Measurements from ENCODE around the gene MACROD2.

Gene MACROD2

GRCh38 chr20:14470231-14470899, 475.0 kb downstream of the MACROD2 start:
- H3K9me3 ChIP-seq: no peaks in the 10 kb centered on the region
- no peaks in the 10 kb centered on the region for H3K4me1 ChIP-seq
- no peak for TF ChIP-seq Cebpa-rat (IDR thresholded peaks at IDR 0.05)
- H3K27ac ChIP-seq: no peak overlapping the region
- no peaks in the 10 kb centered on the region for H3K36me3 ChIP-seq
- H4K20me1 ChIP-seq: no peaks in the 10 kb centered on the region
- H3K4me2 ChIP-seq: no peak overlapping the region
- no peak overlapping the region for H3K9ac ChIP-seq
- H3K4me3 ChIP-seq: no peak overlapping the region
- H3K27me3 ChIP-seq: no peaks in the 10 kb centered on the region

DNA sequence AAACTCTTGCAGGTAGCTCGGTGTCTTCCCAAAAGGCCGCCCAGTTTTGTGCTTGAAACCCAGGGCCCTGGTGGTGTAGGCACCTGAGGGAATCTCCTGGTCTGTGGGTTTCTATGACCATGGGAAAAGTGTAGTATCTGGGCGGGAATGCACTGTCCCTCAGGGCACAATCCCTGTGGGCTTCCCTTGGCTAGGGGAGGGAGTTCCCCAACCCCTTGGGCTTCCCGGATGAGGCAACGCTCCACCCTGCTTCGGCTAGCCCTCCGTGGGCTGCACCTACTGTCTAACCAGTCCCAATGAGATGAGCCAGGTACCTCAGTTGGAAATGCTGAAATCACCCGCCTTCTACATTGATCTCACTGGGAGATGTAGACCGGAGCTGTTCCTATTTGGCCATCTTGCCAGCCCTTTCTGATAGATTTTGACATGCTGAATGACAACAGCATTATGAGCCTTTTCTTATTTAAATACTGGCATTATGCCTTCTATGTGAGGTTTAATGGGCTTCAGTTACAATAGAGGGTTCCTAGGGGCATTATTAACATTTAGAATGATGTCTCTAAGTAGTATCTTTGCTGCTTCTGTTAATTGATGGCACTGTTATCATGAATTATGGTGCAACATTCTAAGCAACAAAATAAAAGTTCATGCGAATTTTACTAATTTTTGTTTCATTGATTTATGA, 475.8 kb downstream of the MACROD2 start:
- H3K4me1 ChIP-seq: no peaks in the 10 kb centered on the region
- no peak for TF ChIP-seq Cebpa-rat (IDR thresholded peaks at IDR 0.05)
- H3K36me3 ChIP-seq: no peaks in the 10 kb centered on the region
- H3K27me3 ChIP-seq: no peaks in the 10 kb centered on the region
- no peak overlapping the region for H3K4me2 ChIP-seq
- H3K9me3 ChIP-seq: no peaks in the 10 kb centered on the region
- H3K4me3 ChIP-seq: no peak overlapping the region
- no peak overlapping the region for H3K9ac ChIP-seq
- no peaks in the 10 kb centered on the region for H4K20me1 ChIP-seq
- H3K27ac ChIP-seq: no peak overlapping the region

DNA sequence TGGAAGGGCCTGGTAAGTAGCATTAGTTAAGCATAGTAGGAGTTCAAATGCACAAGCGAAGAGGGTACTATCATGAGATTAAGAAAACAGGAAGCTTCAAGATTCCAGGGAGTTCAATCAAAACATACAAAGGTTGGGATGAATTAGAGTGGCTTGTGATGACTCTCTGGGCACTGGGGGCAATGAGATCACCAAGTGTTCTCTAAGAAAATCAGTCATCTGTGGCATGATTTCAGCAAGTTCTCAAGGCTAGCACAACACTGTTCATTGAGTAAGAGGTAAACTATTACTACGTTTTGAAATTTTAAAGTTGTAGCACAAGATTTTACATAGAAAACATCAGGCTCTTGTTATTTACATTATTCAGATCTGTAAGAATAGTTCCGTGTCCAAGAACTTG, 481.8 kb downstream of the MACROD2 start:
- no peaks in the 10 kb centered on the region for H3K27me3 ChIP-seq
- no peaks in the 10 kb centered on the region for H3K4me1 ChIP-seq
- no peaks in the 10 kb centered on the region for H3K36me3 ChIP-seq
- no peaks in the 10 kb centered on the region for H3K9me3 ChIP-seq
- no peak for TF ChIP-seq Cebpa-rat (IDR thresholded peaks at IDR 0.05)
- H3K27ac ChIP-seq: no peak overlapping the region
- no peak overlapping the region for H3K4me2 ChIP-seq
- no peaks in the 10 kb centered on the region for H4K20me1 ChIP-seq
- no peak overlapping the region for H3K4me3 ChIP-seq
- no peak overlapping the region for H3K9ac ChIP-seq

DNA sequence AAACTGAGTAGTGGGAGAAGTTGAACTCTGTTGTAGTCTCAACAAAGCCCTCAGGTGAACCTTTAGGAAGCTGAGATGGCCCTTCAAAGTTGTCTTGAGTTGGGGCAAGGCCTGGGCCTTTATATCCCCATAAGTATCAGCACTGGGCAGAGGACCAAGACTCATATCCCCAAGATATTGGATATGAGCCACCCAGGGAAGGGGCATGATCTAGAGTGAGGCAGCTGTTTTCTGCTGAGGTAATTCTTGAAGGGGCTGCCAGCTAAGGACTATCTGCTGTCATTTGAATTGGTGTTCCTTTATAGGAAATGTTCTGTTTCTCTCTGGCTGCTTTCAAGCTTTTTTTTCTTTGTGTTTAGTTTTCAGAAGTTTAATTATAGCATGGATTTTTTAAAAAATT, 482.8 kb downstream of the MACROD2 start:
- TF ChIP-seq Cebpa-rat (IDR thresholded peaks at IDR 0.05): no peak
- Histone ChIP-seq H3K36me3 (no peaks in the 10 kb centered on the region), H3K27ac (no peak overlapping the region), H3K9me3 (no peaks in the 10 kb centered on the region), H3K9ac (no peak overlapping the region), H3K27me3 (no peaks in the 10 kb centered on the region), H4K20me1 (no peaks in the 10 kb centered on the region), H3K4me3 (no peak overlapping the region), H3K4me2 (no peak overlapping the region), H3K4me1 (no peaks in the 10 kb centered on the region)

DNA sequence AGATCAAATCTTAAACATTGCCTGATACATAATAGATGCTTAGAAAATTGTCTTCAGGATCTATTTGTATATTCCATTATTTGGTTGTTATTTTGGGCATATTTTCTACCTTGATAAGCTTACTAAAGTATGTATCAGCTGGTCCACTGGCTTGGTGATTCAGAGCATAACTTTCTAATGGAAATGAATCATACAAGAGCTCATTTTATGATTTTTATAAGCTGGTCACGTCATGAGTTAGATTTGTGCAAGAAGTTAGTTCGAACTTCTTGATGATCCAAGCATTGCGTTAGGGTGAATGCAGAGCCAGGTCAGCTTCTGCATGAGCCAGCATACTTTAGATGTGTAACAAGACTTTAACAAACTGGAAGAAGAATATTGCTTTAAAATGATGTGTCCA, 486.5 kb downstream of the MACROD2 start:
- no peak overlapping the region for H3K27ac ChIP-seq
- no peak overlapping the region for H3K9ac ChIP-seq
- H3K4me2 ChIP-seq: no peak overlapping the region
- H3K36me3 ChIP-seq: no peaks in the 10 kb centered on the region
- H3K4me3 ChIP-seq: no peak overlapping the region
- no peaks in the 10 kb centered on the region for H4K20me1 ChIP-seq
- no peaks in the 10 kb centered on the region for H3K9me3 ChIP-seq
- no peak for TF ChIP-seq Cebpa-rat (IDR thresholded peaks at IDR 0.05)
- no peaks in the 10 kb centered on the region for H3K27me3 ChIP-seq
- no peaks in the 10 kb centered on the region for H3K4me1 ChIP-seq

DNA sequence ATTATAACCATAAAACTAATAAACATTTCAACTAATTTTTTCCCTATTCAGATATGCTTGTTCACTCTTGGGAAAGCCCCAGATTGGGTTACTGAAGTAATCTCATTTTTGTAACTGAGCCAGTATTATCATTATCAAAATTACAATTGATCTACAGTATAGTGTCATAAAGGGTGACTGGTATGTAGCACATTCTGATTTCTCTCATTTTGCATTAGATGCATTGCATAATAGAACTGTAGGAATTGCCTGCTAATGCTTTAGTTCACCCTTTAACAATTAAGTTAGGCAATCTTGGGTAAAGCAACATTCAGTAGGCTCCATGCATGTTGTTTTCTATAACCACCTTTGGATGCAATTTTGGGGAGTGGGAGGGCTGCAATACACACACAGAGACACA, 492.9 kb downstream of the MACROD2 start:
- H3K4me1 ChIP-seq: no peaks in the 10 kb centered on the region
- no peak overlapping the region for H3K27ac ChIP-seq
- no peaks in the 10 kb centered on the region for H4K20me1 ChIP-seq
- no peak for TF ChIP-seq Cebpa-rat (IDR thresholded peaks at IDR 0.05)
- no peaks in the 10 kb centered on the region for H3K36me3 ChIP-seq
- no peaks in the 10 kb centered on the region for H3K9me3 ChIP-seq
- H3K4me3 ChIP-seq: no peak overlapping the region
- no peak overlapping the region for H3K4me2 ChIP-seq
- H3K27me3 ChIP-seq: no peaks in the 10 kb centered on the region
- H3K9ac ChIP-seq: no peak overlapping the region

- H4K20me1 ChIP-seq: no peaks in the 10 kb centered on the region
- H3K4me2 ChIP-seq: no peak overlapping the region
- H3K4me3 ChIP-seq: no peak overlapping the region
- H3K27me3 ChIP-seq: no peaks in the 10 kb centered on the region
- no peak overlapping the region for H3K9ac ChIP-seq
- H3K9me3 ChIP-seq: no peaks in the 10 kb centered on the region
- no peaks in the 10 kb centered on the region for H3K36me3 ChIP-seq
- no peaks in the 10 kb centered on the region for H3K4me1 ChIP-seq
- no peak overlapping the region for H3K27ac ChIP-seq
- TF ChIP-seq Cebpa-rat (IDR thresholded peaks at IDR 0.05): no peak
Observed at GRCh38 chr20:14488756-14489479, 493.6 kb downstream of the MACROD2 start.

- no peaks in the 10 kb centered on the region for H3K36me3 ChIP-seq
- no peak for TF ChIP-seq Cebpa-rat (IDR thresholded peaks at IDR 0.05)
- H3K4me3 ChIP-seq: no peak overlapping the region
- no peaks in the 10 kb centered on the region for H4K20me1 ChIP-seq
- no peak overlapping the region for H3K9ac ChIP-seq
- H3K9me3 ChIP-seq: no peaks in the 10 kb centered on the region
- no peak overlapping the region for H3K27ac ChIP-seq
- H3K27me3 ChIP-seq: no peaks in the 10 kb centered on the region
- no peaks in the 10 kb centered on the region for H3K4me1 ChIP-seq
- no peak overlapping the region for H3K4me2 ChIP-seq
Observed at GRCh38 chr20:14489544-14489943, 494.2 kb downstream of the MACROD2 start.

DNA sequence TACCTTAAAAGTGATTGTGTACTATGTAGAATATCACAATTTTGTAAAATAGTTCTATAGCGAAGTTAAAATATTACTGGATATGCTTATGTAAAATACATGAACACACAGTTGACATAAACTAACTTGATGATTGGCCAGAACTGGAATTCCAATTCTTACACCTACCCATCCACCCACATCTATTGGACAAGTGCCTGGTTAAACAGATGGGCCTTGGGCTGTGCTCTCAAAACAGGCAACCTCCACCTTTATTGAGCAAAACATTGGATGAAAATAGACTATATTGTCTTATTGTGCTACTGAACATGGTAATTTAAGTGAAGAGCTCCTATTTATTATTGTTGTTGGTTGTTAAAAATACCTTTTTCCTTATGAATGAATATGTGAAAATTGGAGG, 496.1 kb downstream of the MACROD2 start:
- H3K9me3 ChIP-seq: no peaks in the 10 kb centered on the region
- H3K4me1 ChIP-seq: no peaks in the 10 kb centered on the region
- H3K27ac ChIP-seq: no peak overlapping the region
- no peaks in the 10 kb centered on the region for H4K20me1 ChIP-seq
- TF ChIP-seq Cebpa-rat (IDR thresholded peaks at IDR 0.05): no peak
- no peak overlapping the region for H3K9ac ChIP-seq
- H3K36me3 ChIP-seq: no peaks in the 10 kb centered on the region
- H3K27me3 ChIP-seq: no peaks in the 10 kb centered on the region
- H3K4me3 ChIP-seq: no peak overlapping the region
- no peak overlapping the region for H3K4me2 ChIP-seq

DNA sequence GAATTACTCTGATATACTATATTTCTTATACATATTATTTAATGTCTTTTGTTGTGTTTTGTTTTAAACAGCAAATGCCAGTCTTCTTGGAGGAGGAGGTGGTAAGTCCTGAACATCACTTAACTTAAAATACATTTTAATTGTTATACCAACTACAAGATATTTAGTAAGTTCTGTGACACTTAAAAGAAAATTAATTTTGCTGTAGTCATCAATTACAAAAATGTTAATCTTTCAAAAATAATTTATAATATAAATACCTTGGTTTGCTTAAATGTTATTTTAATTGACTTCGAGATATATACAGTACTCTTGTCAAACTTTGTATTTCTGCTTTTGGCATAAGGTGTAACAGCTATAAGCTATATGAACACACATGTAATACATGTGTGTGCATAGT, 498.1 kb downstream of the MACROD2 start:
- H3K4me3 ChIP-seq: no peak overlapping the region
- no peaks in the 10 kb centered on the region for H3K36me3 ChIP-seq
- H4K20me1 ChIP-seq: no peaks in the 10 kb centered on the region
- no peaks in the 10 kb centered on the region for H3K4me1 ChIP-seq
- no peak overlapping the region for H3K4me2 ChIP-seq
- no peak overlapping the region for H3K27ac ChIP-seq
- no peak for TF ChIP-seq Cebpa-rat (IDR thresholded peaks at IDR 0.05)
- H3K27me3 ChIP-seq: no peaks in the 10 kb centered on the region
- no peak overlapping the region for H3K9ac ChIP-seq
- H3K9me3 ChIP-seq: no peaks in the 10 kb centered on the region

Measured in BLaER1 (cell line).